Prostate gland (tissue), 2 donors: Measurements from ENCODE around the gene CPA1.

ENCODE experiments used
- CTCF ChIP-seq, 4 experiments: fragments of 200-600 bp in 2 of 4; fragments of 450-650 bp in 2 of 4; sonication (generic) in 2 of 4; IDR thresholded peaks; 1 replicate in 3 of 4; 2 replicates in 1 of 4; pipeline ENCODE4 v1.5.1; 2016 to 2019; ENCODE audit warnings: antibody characterized with exemption in 4 of 4, mild to moderate bottlenecking in 2 of 4, moderate library complexity in 2 of 4
- POLR2A ChIP-seq: fragments of 450-650 bp; IDR thresholded peaks from one replicate; pipeline ENCODE4 v1.6.1; 2016; ENCODE audit warnings: antibody characterized with exemption, mild to moderate bottlenecking

- TF ChIP-seq CTCF (IDR thresholded peaks at IDR 0.05) (no peak), POLR2A (no peak)
These were observed 14.3 kb downstream of the CPA1 start for GRCh38 chr7:130394421-130395195.
